ENCODE results near the gene KIF5A. TPM values are rescaled to one million over a fixed set of nuclear protein-coding genes. Genes with fewer than 3 reads are reported as not detected.

KIF5A gene
- polyA plus RNA-seq, 3 donors: 0.01 TPM; not detected in 2

GRCh38 chr12:57577981-57578758 is 28.3 kb downstream of the KIF5A start:
- no peaks in the 10 kb centered on the region for H3K79me2 ChIP-seq (ENCODE audit: insufficient read depth, low read length)
- Mint-ChIP-seq H3K4me3 (no peak overlapping the region), H3K9me3 (no peaks in the 10 kb centered on the region), H3K4me1 (peaks cover 2% of the 10 kb centered on the region), H3K27ac (no peak overlapping the region), H3K36me3 (no peaks in the 10 kb centered on the region), H3K27me3 (ENCODE audit: low read depth in 3 of 3) (peaks cover 14 to 22% (median 17%) of the 10 kb centered on the region in 3 donors)
- intact Hi-C loops (cut with micrococcal nuclease): no loop called here
- H3K4me1 ChIP-seq (ENCODE audit: control insufficient read depth in 1 of 2, insufficient read depth in 2 of 2, low read length in 2 of 2): no peaks in the 10 kb centered on the region
- H3K27me3 ChIP-seq (ENCODE audit: control insufficient read depth in 2 of 2, insufficient read depth in 2 of 2, low read length in 2 of 2): peaks cover 0 to 8% of the 10 kb centered on the region in 2 donors
- TF ChIP-seq CTCF (IDR thresholded peaks at IDR 0.05): no peak
- no peak overlapping the region for H3K4me3 ChIP-seq (replicated peaks in 1 of 3; ENCODE audit: low read depth in 2 of 3, low read length in 3 of 3)
- no peaks in the 10 kb centered on the region for H3K9me3 ChIP-seq (replicated peaks in 1 of 2; ENCODE audit: control insufficient read depth in 1 of 2, insufficient read depth in 1 of 2, low read length in 2 of 2)
- no peaks in the 10 kb centered on the region for H3K36me3 ChIP-seq (replicated peaks in 1 of 2; ENCODE audit: control insufficient read depth in 1 of 2, insufficient read depth in 2 of 2, low read length in 2 of 2)
- H3K27ac ChIP-seq (ENCODE audit: low read depth in 1 of 2, low read length in 2 of 2): no peak overlapping the region
- H4K20me1 ChIP-seq (ENCODE audit: insufficient read depth, low read length): no peaks in the 10 kb centered on the region
- no peak for DNase-seq
- no peak overlapping the region for H3K4me2 ChIP-seq (replicated peaks; ENCODE audit: extremely low read depth, low read length, poor library complexity, severe bottlenecking)
- H2AFZ ChIP-seq (ENCODE audit: insufficient read depth, low read depth, low read length, poor library complexity, severe bottlenecking): no peak overlapping the region
- 94% methylated on average over 9 of the region's 12 CpGs for WGBS (ENCODE audit: insufficient coverage)
- H3K9ac ChIP-seq (ENCODE audit: insufficient read depth, low read length, poor library complexity, severe bottlenecking): no peak overlapping the region

- Histone ChIP-seq H3K4me1 (ENCODE audit: control insufficient read depth in 1 of 2, insufficient read depth in 2 of 2, low read length in 2 of 2) (peaks cover under 1 to 2% of the 10 kb centered on the region in 2 donors), H3K9me3 (replicated peaks in 1 of 2; ENCODE audit: control insufficient read depth in 1 of 2, insufficient read depth in 1 of 2, low read length in 2 of 2) (no peaks in the 10 kb centered on the region), H4K20me1 (ENCODE audit: insufficient read depth, low read length) (no peaks in the 10 kb centered on the region), H3K27ac (ENCODE audit: low read depth in 1 of 2, low read length in 2 of 2) (no peak overlapping the region), H3K27me3 (ENCODE audit: control insufficient read depth in 2 of 2, insufficient read depth in 2 of 2, low read length in 2 of 2) (peaks cover 0 to 8% of the 10 kb centered on the region in 2 donors), H3K36me3 (replicated peaks in 1 of 2; ENCODE audit: control insufficient read depth in 1 of 2, insufficient read depth in 2 of 2, low read length in 2 of 2) (no peaks in the 10 kb centered on the region), H3K79me2 (ENCODE audit: insufficient read depth, low read length) (no peaks in the 10 kb centered on the region), H2AFZ (ENCODE audit: insufficient read depth, low read depth, low read length, poor library complexity, severe bottlenecking) (no peak overlapping the region), H3K9ac (ENCODE audit: insufficient read depth, low read length, poor library complexity, severe bottlenecking) (no peak overlapping the region), H3K4me3 (replicated peaks in 1 of 3; ENCODE audit: low read depth in 2 of 3, low read length in 3 of 3) (no peak overlapping the region), H3K4me2 (replicated peaks; ENCODE audit: extremely low read depth, low read length, poor library complexity, severe bottlenecking) (no peak overlapping the region)
- no peaks in the 10 kb centered on the region for H3K36me3 Mint-ChIP-seq
- no peak overlapping the region for H3K4me3 Mint-ChIP-seq
- WGBS (ENCODE audit: insufficient coverage): 100% methylated on average over 1 of the region's 2 CpGs
- no peak for DNase-seq
- H3K27ac Mint-ChIP-seq: no peak overlapping the region
- no peak for TF ChIP-seq CTCF (IDR thresholded peaks at IDR 0.05)
- no peaks in the 10 kb centered on the region for H3K9me3 Mint-ChIP-seq
- peaks cover 8% of the 10 kb centered on the region for H3K4me1 Mint-ChIP-seq
- intact Hi-C loops (cut with micrococcal nuclease): no loop called here
- H3K27me3 Mint-ChIP-seq (ENCODE audit: low read depth in 3 of 3): peaks cover 15 to 22% (median 18%) of the 10 kb centered on the region in 3 donors
Observed at GRCh38 chr12:57579011-57579410, 29.2 kb downstream of the KIF5A start.

Data from CD14-positive monocyte (primary cell).